ENCODE measurements around the gene ENDOD1. TPM values are rescaled to one million over a fixed set of nuclear protein-coding genes. Genes with fewer than 3 reads are reported as not detected.

ENDOD1 gene
- total and polyA plus RNA-seq, 2 experiments from 2014 or later = 0.76 to 4.0 TPM

DNA sequence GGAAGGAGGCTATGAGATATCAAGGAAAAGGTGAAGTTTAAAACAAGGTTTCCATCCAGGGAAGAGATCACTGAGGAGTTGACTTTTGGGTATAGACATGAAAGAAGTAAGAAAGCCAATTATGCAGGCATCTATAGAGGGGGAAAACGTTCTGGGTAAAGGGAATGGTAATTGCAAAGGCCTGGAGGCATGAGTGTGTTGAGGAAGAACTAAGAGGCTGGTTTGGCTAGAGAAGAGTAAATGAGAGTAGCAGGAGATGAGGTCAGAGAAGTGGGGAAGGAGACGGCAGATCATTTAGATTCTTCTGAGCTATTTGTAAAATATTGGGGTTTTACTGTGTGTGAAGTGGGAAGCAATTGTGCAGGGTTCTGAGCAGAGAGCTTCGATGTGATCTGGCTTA lies 7.6 kb downstream of the ENDOD1 start (continued):
- no peak for TF ChIP-seq REST (IDR thresholded peaks at IDR 0.05; ENCODE audit: unreplicated experiment)
- TF ChIP-seq, protein P1, sequence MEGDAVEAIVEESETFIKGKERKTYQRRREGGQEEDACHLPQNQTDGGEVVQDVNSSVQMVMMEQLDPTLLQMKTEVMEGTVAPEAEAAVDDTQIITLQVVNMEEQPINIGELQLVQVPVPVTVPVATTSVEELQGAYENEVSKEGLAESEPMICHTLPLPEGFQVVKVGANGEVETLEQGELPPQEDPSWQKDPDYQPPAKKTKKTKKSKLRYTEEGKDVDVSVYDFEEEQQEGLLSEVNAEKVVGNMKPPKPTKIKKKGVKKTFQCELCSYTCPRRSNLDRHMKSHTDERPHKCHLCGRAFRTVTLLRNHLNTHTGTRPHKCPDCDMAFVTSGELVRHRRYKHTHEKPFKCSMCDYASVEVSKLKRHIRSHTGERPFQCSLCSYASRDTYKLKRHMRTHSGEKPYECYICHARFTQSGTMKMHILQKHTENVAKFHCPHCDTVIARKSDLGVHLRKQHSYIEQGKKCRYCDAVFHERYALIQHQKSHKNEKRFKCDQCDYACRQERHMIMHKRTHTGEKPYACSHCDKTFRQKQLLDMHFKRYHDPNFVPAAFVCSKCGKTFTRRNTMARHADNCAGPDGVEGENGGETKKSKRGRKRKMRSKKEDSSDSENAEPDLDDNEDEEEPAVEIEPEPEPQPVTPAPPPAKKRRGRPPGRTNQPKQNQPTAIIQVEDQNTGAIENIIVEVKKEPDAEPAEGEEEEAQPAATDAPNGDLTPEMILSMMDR (conservative IDR thresholded peaks at IDR 0.05; ENCODE audit: low read depth in 2 of 2) = no peak
- TF ChIP-seq CREB1 (CRISPR knock-in tag; IDR thresholded peaks at IDR 0.05; ENCODE audit: low read depth) = no peak
- no peak for TF ChIP-seq JUNB (IDR thresholded peaks at IDR 0.05; ENCODE audit: unreplicated experiment)
- no peak for TF ChIP-seq NANOG (IDR thresholded peaks at IDR 0.05; ENCODE audit: borderline replicate concordance)
- TF ChIP-seq EZH2phosphoT487 (IDR thresholded peaks at IDR 0.05; ENCODE audit: unreplicated experiment) = no peak
- no peak for TF ChIP-seq STAT1 (IDR thresholded peaks at IDR 0.05; ENCODE audit: unreplicated experiment)
- no peak for TF ChIP-seq ZNF114 (CRISPR knock-in tag; IDR thresholded peaks at IDR 0.05)

- Histone ChIP-seq H3F3A (replicated peaks; ENCODE audit: low read depth) (no peaks in the 10 kb centered on the region), H3K79me2 (replicated peaks; ENCODE audit: insufficient read depth) (no peaks in the 10 kb centered on the region), H3K9me2 (ENCODE audit: insufficient read depth) (no peaks in the 10 kb centered on the region), H3K4me2 (no peak overlapping the region), H2AFZ (no peak overlapping the region), H3K27ac (ENCODE audit: low read depth) (no peak overlapping the region), H3K4me3 (no peak overlapping the region), H4K20me1 (replicated peaks; ENCODE audit: insufficient read depth) (no peaks in the 10 kb centered on the region; the same call in 1 of the 2 replicates), H3K36me3 (ENCODE audit: insufficient read depth) (no peaks in the 10 kb centered on the region), H3K4me1 (ENCODE audit: insufficient read depth) (0 out of 2 replicates have a peak, but pooled peaks cover under 1% of the 10 kb centered on the region), H3K27me3 (ENCODE audit: insufficient read depth) (no peaks in the 10 kb centered on the region)
- Mint-ChIP-seq H3K4me1 (peaks cover under 1% of the 10 kb centered on the region), H3K27me3 (ENCODE audit: insufficient read depth, low read depth, poor library complexity) (peaks cover 5% of the 10 kb centered on the region), H3K9me3 (no peaks in the 10 kb centered on the region), H3K27ac (no peak overlapping the region), H3K4me3 (no peak overlapping the region), H3K36me3 (ENCODE audit: low read depth) (no peaks in the 10 kb centered on the region)
- DNase-seq (ENCODE audit: low spot score) = no peak
- no peak for ATAC-seq
- TF ChIP-seq ZNF114 (CRISPR knock-in tag; IDR thresholded peaks at IDR 0.05) (no peak), POLR2AphosphoS5 (IDR thresholded peaks at IDR 0.05; ENCODE audit: low read depth) (no peak), CREB1 (CRISPR knock-in tag; IDR thresholded peaks at IDR 0.05; ENCODE audit: low read depth) (no peak), REST (IDR thresholded peaks at IDR 0.05; ENCODE audit: unreplicated experiment) (no peak)
- TF ChIP-seq, protein P1 (conservative IDR thresholded peaks at IDR 0.05; ENCODE audit: low read depth in 2 of 2) = no peak
Measured at GRCh38 chr11:95098826-95099225, 9.2 kb downstream of the ENDOD1 start.
